Upper lobe of left lung (tissue), 4 donors: ENCODE results near the gene SIGLECL1.

ENCODE experiments used
- CTCF ChIP-seq, 6 experiments: fragments of 450-650 bp in 4 of 6; fragments of 200-600 bp in 2 of 6; sonication (generic) in 2 of 6; IDR thresholded peaks; one replicate each; pipeline ENCODE4 v1.5.1; 2016 to 2019; ENCODE audit warnings: antibody characterized with exemption in 6 of 6
- POLR2A ChIP-seq, 4 donors: fragments of 450-650 bp; IDR thresholded peaks; one replicate each; pipeline ENCODE4 v1.5.1; 2016 to 2017; ENCODE audit warnings: antibody characterized with exemption in 4 of 4, mild to moderate bottlenecking in 2 of 4
- POLR2AphosphoS5 ChIP-seq, 2 donors: sonication (generic); formaldehyde crosslinking; IDR thresholded peaks; one replicate each; pipeline ENCODE4 v1.5.1; 2017; ENCODE audit warnings: antibody characterized with exemption in 2 of 2

GRCh38 chr19:51253088-51253806 is 2.4 kb downstream of the SIGLECL1 start:
- TF ChIP-seq CTCF (IDR thresholded peaks at IDR 0.05) (no peak), POLR2AphosphoS5 (IDR thresholded peaks at IDR 0.05) (no peak), POLR2A (IDR thresholded peaks at IDR 0.05) (no peak)
